ENCODE results near the gene CYS1.

CYS1 gene

GRCh38 chr2:10089565-10090190 lies 9.5 kb upstream of the CYS1 start:
- H3K79me2 ChIP-seq (ENCODE audit: insufficient read depth, low read length), result no peaks in the 10 kb centered on the region
- no peak overlapping the region for H3K4me2 ChIP-seq (ENCODE audit: low read length)
- TF ChIP-seq CTCF (IDR thresholded peaks at IDR 0.05; ENCODE audit: low read length) (no peak), EZH2 (IDR thresholded peaks at IDR 0.05; ENCODE audit: borderline replicate concordance, low read length) (no peak)
- H3K36me3 ChIP-seq (ENCODE audit: insufficient read depth, low read length), result no peaks in the 10 kb centered on the region
- H3K27me3 ChIP-seq (ENCODE audit: insufficient read depth, low read length), result peaks cover 13% of the 10 kb centered on the region; the same call in 1 of the 2 replicates
- H3K9me3 ChIP-seq (ENCODE audit: low read length), result 0 out of 2 replicates have a peak, but pooled peaks cover 3% of the 10 kb centered on the region
- no peak overlapping the region for H2AFZ ChIP-seq (ENCODE audit: low read length)
- H3K4me3 ChIP-seq (ENCODE audit: low read depth, low read length, poor library complexity, severe bottlenecking), result no peak overlapping the region
- no peaks in the 10 kb centered on the region for H3K4me1 ChIP-seq (ENCODE audit: insufficient read depth, low read length, severe bottlenecking)
- H4K20me1 ChIP-seq (ENCODE audit: insufficient read depth, low read length), result no peaks in the 10 kb centered on the region
- no peaks in the 10 kb centered on the region for H3K9me2 ChIP-seq (ENCODE audit: low read depth, low read length)
- no peak overlapping the region for H3K27ac ChIP-seq (ENCODE audit: low read depth, low read length, poor library complexity, severe bottlenecking)
- no peak overlapping the region for H3K9ac ChIP-seq (ENCODE audit: low read length)
- H3F3A ChIP-seq (ENCODE audit: insufficient read depth, low read length), result no peaks in the 10 kb centered on the region

GRCh38 chr2:10087360-10087759 lies 7.1 kb upstream of the CYS1 start:
- H3K4me1 ChIP-seq (ENCODE audit: insufficient read depth, low read length, severe bottlenecking), result peaks cover 14% of the 10 kb centered on the region
- no peak overlapping the region for H2AFZ ChIP-seq (ENCODE audit: low read length)

GRCh38 chr2:10086950-10087349 lies 6.7 kb upstream of the CYS1 start:
- no peaks in the 10 kb centered on the region for H3K79me2 ChIP-seq (ENCODE audit: insufficient read depth, low read length)
- 0 out of 2 replicates have a peak, but pooled peaks cover 8% of the 10 kb centered on the region for H3K27me3 ChIP-seq (ENCODE audit: insufficient read depth, low read length)
- no peak overlapping the region for H3K9ac ChIP-seq (ENCODE audit: low read length)
- H3K4me1 ChIP-seq (ENCODE audit: insufficient read depth, low read length, severe bottlenecking), result peaks cover 18% of the 10 kb centered on the region
- H3K4me3 ChIP-seq (ENCODE audit: low read depth, low read length, poor library complexity, severe bottlenecking), result no peak overlapping the region
- TF ChIP-seq EZH2 (IDR thresholded peaks at IDR 0.05; ENCODE audit: borderline replicate concordance, low read length) (no peak), CTCF (IDR thresholded peaks at IDR 0.05; ENCODE audit: low read length) (no peak)
- no peak overlapping the region for H2AFZ ChIP-seq (ENCODE audit: low read length)
- no peaks in the 10 kb centered on the region for H3K9me2 ChIP-seq (ENCODE audit: low read depth, low read length)
- H3K4me2 ChIP-seq (ENCODE audit: low read length), result no peak overlapping the region
- no peak overlapping the region for H3K27ac ChIP-seq (ENCODE audit: low read depth, low read length, poor library complexity, severe bottlenecking)
- H3F3A ChIP-seq (ENCODE audit: insufficient read depth, low read length), result no peaks in the 10 kb centered on the region
- no peaks in the 10 kb centered on the region for H3K36me3 ChIP-seq (ENCODE audit: insufficient read depth, low read length)
- no peaks in the 10 kb centered on the region for H4K20me1 ChIP-seq (ENCODE audit: insufficient read depth, low read length)
- no peaks in the 10 kb centered on the region for H3K9me3 ChIP-seq (ENCODE audit: low read length)

More at GRCh38 chr2:10087360-10087759, 7.1 kb upstream of the CYS1 start:
- no peaks in the 10 kb centered on the region for H3K79me2 ChIP-seq (ENCODE audit: insufficient read depth, low read length)
- no peaks in the 10 kb centered on the region for H3F3A ChIP-seq (ENCODE audit: insufficient read depth, low read length)
- peaks cover 9% of the 10 kb centered on the region; the same call in 1 of the 2 replicates for H3K27me3 ChIP-seq (ENCODE audit: insufficient read depth, low read length)
- H3K27ac ChIP-seq (ENCODE audit: low read depth, low read length, poor library complexity, severe bottlenecking), result no peak overlapping the region
- no peak overlapping the region for H3K9ac ChIP-seq (ENCODE audit: low read length)
- H3K36me3 ChIP-seq (ENCODE audit: insufficient read depth, low read length), result no peaks in the 10 kb centered on the region
- H3K9me3 ChIP-seq (ENCODE audit: low read length), result no peaks in the 10 kb centered on the region
- no peaks in the 10 kb centered on the region for H4K20me1 ChIP-seq (ENCODE audit: insufficient read depth, low read length)
- H3K4me2 ChIP-seq (ENCODE audit: low read length), result no peak overlapping the region
- no peak overlapping the region for H3K4me3 ChIP-seq (ENCODE audit: low read depth, low read length, poor library complexity, severe bottlenecking)
- TF ChIP-seq EZH2 (IDR thresholded peaks at IDR 0.05; ENCODE audit: borderline replicate concordance, low read length) (no peak), CTCF (IDR thresholded peaks at IDR 0.05; ENCODE audit: low read length) (no peak)
- H3K9me2 ChIP-seq (ENCODE audit: low read depth, low read length), result no peaks in the 10 kb centered on the region

Data from OCI-LY1 (cell line).